ENCODE measurements around the gene CTRB1.

GRCh38 chr16:75241955-75242354, 23.2 kb downstream of the CTRB1 start:
- TF ChIP-seq GATA2 (IDR thresholded peaks at IDR 0.05; ENCODE audit: low read depth, low read length) (no peak), GATA3 (IDR thresholded peaks at IDR 0.05; ENCODE audit: low read depth, low read length) (no peak)

All from SH-SY5Y (cell line).